ENCODE measurements around the gene COPE.
"Not testable (repeated sequence)": the region's sequence is repeated elsewhere in the genome, so short reads cannot be mapped to it uniquely, and the experiment has no call there.

COPE gene

GRCh38 chr19:18940769-18941627 is 21.8 kb upstream of the COPE start, which contains the start of gene HOMER3:
Gene HOMER3, minus strand, starts transcription at chr19:18941217. Its CDS starts 2,235 bp downstream, at chr19:18938982.
- DNase-seq, result peak; percentile 80

- DNase-seq, result no peak
These were observed 21.0 kb upstream of the COPE start for GRCh38 chr19:18939922-18940768.

- DNase-seq, result no peak
These were observed 20.0 kb upstream of the COPE start for GRCh38 chr19:18939163-18939562.

- no peak for DNase-seq
These were observed 14.1 kb upstream of the COPE start for GRCh38 chr19:18933297-18933696.

- DNase-seq, result peak; percentile 85
These were observed 13.1 kb upstream of the COPE start for GRCh38 chr19:18932216-18932841.

GRCh38 chr19:18931316-18932162 is 12.4 kb upstream of the COPE start:
- no peak for DNase-seq

DNA sequence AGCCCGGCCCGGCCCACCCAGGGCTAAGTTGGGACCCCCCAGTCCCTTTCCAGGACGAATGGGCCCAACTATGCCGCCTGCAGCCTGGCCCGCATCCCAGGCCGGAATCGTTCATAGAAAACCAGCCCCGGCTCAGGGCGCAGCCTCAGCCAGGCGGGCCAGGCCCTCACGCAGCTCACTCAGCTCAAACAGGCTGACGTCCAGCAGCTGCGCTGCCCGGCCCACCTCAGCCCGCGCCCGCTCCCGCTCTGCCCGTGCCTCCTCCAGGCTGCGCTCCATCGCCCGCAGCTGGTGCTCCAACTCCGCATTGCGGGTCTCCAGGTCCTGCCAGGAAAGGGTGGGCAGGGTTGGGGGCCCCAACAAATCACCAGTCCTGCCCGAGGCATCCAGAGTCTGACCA is 10.1 kb upstream of the COPE start:
- DNase-seq, result no peak

DNA sequence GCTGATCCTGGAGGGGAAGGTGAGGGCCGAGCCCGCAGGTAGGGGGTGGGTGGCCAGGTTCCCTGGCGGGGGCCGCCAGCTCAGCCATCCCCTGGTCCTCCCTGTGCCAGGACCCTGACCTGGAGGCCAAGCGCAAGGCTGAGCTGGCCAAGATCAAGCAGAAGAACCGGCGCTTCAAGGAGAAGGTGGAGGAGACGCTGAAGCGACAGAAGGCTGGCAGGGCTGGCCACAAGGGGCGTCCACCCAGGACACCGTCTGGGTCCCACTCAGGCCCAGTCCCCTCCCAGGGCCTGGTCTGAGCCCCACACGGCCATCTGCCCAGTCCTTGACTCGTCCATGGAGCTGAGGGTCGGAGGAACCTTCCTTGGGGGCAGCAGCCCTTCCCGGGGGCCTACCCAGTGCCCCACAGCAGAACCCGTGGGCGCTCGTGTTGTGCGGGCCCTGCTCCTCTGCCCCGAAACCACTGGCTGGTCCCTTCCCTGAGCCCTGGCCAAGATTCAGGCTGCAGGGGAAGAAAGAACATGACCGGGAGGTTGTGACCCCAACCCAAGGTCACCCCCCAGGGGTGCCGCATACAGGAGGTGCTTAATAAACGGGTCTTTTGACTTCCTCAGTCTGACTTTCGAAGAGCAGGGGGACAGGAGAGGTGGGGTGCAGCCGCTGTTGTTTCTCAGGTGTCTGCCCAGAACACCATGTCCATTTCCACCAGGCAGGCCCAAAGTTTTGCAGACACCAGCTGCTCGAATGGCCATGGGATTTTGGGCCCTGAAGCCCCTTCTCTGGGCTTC is 9.0 kb upstream of the COPE start:
- DNase-seq, result no peak

DNA sequence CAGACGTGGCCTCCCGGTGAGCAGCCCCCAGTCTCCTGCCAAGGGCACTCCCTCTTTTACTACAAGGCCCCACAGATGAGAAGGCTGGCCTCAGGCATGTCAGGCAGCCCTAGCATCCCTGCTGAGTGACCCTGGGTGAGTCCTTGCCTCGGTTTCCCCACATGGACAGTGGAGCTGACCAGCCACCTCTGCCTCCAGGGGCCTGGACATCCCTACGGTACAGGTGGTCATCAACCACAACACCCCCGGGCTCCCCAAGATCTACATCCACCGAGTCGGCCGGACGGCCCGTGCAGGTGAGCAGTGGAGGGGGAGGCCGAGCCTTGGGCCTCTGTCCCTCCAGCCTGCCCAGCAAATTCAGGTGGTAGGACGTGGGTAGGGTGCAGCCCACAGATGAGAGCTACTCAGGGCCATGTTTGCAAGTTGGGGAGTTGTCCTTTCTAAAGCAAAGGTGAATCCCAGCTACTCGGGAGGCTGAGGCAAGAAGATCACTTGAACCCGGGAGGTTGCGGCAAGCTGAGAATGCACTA is 5.6 kb upstream of the COPE start:
- no peak for DNase-seq

DNA sequence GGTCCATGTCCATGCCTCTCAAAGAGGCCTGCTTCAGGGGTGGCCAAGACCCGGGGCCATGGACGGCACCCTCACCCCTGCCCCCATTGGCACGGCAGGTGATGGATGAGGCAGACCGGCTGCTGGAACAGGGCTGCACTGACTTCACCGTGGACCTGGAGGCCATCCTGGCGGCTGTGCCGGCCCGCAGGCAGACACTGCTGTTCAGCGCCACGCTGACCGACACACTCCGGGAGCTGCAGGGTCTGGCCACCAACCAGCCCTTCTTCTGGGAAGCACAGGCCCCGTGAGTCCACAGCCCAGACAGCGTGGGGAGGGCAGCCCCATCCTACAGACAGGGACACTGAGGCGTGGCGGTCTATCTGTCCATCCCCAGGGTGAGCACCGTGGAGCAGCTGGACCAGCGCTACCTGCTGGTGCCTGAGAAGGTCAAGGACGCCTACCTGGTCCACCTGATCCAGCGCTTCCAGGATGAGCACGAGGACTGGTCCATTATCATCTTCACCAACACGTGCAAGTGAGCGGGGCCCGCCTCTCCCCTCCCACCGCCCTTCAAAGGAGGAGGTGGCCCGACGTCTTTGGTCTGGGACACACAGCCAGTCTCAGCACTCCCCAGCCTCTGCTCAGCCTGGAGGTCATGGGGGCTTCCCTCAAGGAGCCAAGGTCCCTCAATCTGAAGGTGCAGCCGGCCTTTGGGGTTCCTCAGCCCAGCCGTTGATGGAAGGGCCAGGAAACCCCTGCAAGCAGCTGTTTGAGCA is 3.2 kb upstream of the COPE start:
- DNase-seq, result no peak

DNA sequence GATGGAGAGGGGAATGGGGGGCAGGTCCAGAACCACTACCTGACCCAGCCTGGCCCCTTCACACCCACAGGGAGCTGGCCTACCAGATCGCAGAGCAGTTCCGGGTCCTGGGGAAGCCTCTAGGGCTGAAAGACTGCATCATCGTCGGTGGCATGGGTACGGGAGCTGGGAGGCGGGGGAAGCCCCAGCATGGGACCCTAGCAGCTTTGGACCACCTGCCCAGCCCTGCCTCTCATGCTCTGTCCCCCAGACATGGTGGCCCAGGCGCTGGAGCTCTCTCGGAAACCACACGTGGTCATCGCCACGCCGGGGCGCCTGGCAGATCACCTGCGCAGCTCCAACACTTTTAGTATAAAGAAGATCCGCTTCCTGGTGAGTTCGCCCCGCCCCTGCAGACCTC is 2.4 kb upstream of the COPE start:
- no peak for DNase-seq

DNA sequence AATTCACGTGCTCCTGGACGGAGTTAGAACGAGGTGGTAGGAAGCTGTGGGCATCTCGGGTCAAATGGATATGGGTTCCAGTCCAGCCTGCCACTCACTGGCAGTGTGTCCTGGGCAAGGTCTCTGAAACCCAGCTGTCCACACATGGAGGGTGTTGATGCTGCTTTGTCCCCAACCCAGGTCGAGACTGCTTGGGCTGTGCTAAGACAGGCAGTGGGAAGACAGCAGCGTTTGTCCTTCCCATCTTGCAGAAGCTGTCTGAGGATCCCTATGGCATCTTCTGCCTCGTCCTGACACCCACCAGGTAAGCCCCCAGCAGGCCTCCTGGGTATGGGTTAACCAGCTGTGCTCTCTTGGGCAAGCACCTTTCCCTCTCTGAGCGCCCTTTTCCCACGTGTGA is 1.2 kb upstream of the COPE start:
- DNase-seq, result no peak

- no peak for DNase-seq
These were observed 670 bp upstream of the COPE start for GRCh38 chr19:18919900-18920214.

DNA sequence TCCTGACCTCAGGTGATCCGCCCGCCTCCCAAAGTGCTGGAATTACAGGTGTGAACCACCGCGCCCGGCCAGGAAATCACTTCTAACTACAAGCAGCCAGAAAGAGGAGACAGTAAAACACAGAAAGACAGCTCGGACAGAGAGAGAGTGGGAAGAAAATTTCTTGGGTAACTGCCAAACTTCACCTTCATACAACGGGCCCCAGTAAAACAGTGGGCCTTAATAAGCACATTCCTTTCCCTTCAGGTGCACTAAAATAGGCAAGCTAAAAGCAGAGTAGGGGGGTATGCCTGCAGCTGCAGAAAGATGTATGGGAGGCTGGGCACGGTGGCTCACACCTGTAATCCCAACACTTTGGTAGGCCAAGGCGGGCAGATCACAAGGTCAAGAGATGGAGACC is 1.6 kb downstream of the COPE start:
- DNase-seq, result not testable (repeated sequence)

DNA sequence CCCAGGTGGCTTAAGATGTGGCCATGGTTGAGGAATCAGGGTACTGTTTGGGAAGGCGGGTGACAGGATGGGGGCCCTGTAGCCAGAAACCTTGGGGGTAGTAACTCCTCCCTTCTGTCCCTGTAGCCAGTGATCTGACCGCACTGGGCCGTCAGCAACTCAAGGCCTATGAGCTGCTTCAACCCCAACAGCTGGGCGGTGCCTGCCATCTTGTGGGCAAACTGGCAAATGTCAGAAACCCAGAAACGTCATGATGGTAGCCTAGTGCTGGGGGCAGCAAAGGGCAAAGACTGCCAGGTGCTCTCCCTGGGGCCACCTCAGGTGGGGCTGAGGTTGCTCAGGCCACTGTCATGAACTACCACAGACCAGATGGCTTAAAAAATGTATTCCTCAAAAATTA is 3.5 kb downstream of the COPE start:
- DNase-seq, result peak; percentile 37

DNA sequence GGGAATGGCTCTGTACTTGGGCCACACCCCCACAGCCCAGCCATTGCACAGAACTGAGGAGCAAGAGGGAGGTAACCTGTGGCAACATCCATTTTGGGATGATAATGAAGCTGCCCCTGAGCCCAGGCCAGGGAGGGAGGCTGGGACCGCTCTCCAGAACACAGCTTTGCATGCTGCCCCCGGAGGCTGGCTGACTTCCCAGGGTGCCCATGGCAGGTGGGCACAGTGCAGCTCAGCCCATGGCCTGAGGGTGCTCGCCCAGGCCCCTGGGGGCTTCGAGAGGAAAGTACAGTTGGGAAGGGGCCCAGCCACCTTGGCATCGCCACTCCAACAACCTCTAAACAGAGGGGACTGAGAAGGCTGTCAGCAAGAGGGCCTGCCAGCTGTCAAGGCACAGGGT is 5.7 kb downstream of the COPE start:
- DNase-seq, result no peak

DNA sequence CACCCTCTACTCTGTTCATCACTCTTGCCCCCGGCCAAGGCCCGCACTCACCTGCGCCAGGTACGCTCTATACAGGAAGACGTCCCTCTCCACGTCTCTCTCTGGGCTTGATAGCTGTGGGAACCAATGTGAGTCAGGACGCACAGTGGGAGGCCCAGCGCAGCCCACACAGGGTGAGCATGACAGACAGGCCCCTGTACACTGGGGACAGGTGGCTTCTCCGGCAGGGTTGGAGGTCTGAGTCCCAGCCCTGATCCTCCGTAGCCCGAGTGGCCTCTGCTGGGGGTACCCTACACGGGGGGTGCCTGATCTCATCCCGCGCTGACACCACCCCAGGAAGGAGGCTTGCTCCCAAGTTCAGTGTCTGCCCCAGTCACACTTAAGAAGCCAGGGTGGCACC is 6.3 kb downstream of the COPE start:
- no peak for DNase-seq

DNA sequence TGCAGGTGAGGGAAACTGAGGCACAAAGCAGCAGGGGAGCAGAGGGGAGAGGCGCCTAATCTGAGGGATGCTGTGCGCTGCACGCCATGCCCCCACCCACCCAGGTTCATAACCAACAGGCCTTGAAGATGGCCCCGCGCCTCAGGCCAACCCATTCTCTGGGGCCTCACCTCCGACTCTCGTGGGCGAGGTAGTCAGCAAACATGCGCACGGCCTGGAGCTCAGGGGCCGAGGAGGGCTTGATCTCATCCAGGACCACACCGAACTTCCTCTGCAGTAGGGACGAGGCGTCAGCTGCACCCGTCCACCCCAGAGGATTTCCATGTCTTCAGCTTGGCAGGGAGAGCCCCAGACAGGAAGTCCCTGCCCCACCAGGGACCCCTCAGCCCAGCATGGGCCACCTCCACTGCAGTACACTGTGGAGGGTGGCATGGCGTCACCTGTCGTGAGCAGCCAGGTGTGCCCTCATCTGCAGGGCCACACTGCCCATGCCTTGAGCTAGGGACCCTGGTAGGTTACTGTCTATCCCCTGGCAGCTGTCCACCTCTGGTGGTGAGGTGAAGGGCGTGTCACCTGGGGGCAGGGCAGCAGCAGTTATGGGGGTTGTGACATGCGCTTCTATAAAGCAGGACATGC is 8.3 kb downstream of the COPE start:
- no peak for DNase-seq

DNA sequence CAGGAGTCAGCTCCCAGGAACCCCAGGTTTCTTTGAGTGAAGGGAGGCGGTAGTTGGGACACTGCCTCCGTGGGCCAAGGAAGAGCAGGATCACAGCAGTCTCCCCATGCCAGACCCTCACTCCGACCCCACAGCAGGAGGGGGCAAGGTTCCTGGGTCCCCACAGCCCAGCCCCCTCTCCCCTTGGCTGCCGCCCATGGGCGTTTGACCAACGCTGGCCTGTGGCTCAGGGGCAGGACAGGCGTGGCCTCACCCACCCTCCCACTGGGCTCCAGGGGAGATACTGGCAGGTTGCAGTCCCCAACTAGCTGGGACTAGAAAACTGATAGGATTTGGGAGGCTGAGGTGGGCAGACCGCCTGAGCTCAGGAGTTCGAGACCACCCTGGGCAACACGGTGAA is 9.2 kb downstream of the COPE start:
- DNase-seq, result no peak

DNA sequence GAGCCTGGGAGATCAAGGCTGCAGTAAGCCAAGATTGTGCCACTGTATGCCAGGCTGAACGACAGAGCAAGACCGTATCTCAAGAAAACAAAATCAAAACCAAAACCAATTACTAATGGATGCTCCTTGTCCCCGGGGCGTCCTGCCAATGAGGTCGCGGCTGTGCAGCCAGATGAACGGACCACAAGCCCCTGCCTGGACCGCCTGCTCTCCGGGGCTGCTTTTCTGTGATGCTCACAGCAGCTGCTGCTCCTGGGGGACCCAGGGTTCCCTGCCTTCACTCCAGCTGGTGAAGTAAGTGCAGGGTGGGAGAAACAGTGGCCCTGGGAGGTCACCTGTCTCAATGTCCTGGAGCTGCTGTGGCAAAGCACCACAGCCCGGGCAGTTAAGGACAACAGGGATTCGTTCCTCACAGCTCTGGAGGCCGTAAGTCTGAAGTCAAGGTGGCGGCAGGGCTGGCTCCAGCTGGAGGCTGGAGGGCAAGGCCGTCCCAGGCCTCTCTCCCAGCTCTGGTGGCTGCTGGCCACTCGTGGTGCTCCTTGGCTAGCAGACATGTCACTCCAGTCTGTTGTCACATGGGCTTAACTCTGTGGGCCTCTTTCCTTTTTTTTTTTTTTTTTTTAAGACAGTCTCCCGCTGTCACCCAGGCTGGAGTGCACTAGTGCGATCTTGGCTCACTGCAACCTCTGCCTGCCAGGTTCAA is 10.1 kb downstream of the COPE start:
- DNase-seq, result no peak

Data from CD4-positive, alpha-beta T cell treated with Interleukin-12 subunit alpha and Interleukin-12 subunit beta, for 1 hour (primary cell).